CD14-positive monocyte (primary cell): ENCODE data around the gene GIT1. TPM values are rescaled to one million over a fixed set of nuclear protein-coding genes. Genes with fewer than 3 reads are reported as not detected.

Experiments
- DNase-seq, 3 donors: peaks; one replicate each; pipeline ENCODE4 v3.0.0-alpha.2; 2011 to 2022
- H2AFZ ChIP-seq: 2 replicates; pipeline ENCODE4 v1.6.0; 2012; ENCODE audit warnings: mild to moderate bottlenecking, low read depth, low read length, inconsistent platforms; ENCODE audit not compliant: insufficient read depth, poor library complexity, severe bottlenecking
- H3K27ac ChIP-seq, 2 donors: 1 replicate in 1 of 2; 2 replicates in 1 of 2; pipeline ENCODE4 v1.5.1; 2012 to 2013; ENCODE audit warnings: low read length in 2 of 2, control low read depth in 1 of 2, inconsistent platforms in 1 of 2, low read depth in 1 of 2, mild to moderate bottlenecking in 1 of 2
- H3K27me3 ChIP-seq, 2 donors: one replicate each; pipeline versions ENCODE4 v1.6.0 to v1.6.1; 2011 to 2013; ENCODE audit warnings: low read length in 2 of 2; ENCODE audit not compliant: control insufficient read depth in 2 of 2, insufficient read depth in 2 of 2
- H3K36me3 ChIP-seq, 2 donors: replicated peaks in 1 of 2; 1 replicate in 1 of 2; 2 replicates in 1 of 2; pipeline versions ENCODE4 v1.5.1 to v1.6.1; 2012 to 2013; ENCODE audit warnings: low read length in 2 of 2, control low read depth in 1 of 2, inconsistent platforms in 1 of 2, mild to moderate bottlenecking in 1 of 2; ENCODE audit not compliant: insufficient read depth in 2 of 2, control insufficient read depth in 1 of 2
- H3K4me1 ChIP-seq, 2 donors: 1 replicate in 1 of 2; 2 replicates in 1 of 2; pipeline versions ENCODE4 v1.5.1 to v1.6.1; 2012 to 2013; ENCODE audit warnings: low read length in 2 of 2, control low read depth in 1 of 2, inconsistent platforms in 1 of 2, mild to moderate bottlenecking in 1 of 2, moderate library complexity in 1 of 2; ENCODE audit not compliant: insufficient read depth in 2 of 2, control insufficient read depth in 1 of 2
- H3K4me2 ChIP-seq: replicated peaks from 2 replicates; pipeline ENCODE3; 2012; ENCODE audit warnings: low read length, moderate library complexity, mild to moderate bottlenecking; ENCODE audit not compliant: poor library complexity, severe bottlenecking; ENCODE audit errors: extremely low read depth
- H3K4me3 ChIP-seq, 3 experiments: fragments of 200-600 bp in 1 of 3; sonication (generic) in 1 of 3; replicated peaks in 1 of 3; 1 replicate in 2 of 3; 2 replicates in 1 of 3; pipeline ENCODE4 v1.5.1; 2011 to 2013; ENCODE audit warnings: low read length in 3 of 3, mild to moderate bottlenecking in 3 of 3, control low read depth in 2 of 3, low read depth in 2 of 3, inconsistent platforms in 1 of 3, moderate library complexity in 1 of 3
- H3K79me2 ChIP-seq: 2 replicates; pipeline ENCODE4 v1.6.0; 2012; ENCODE audit warnings: mild to moderate bottlenecking, control low read depth, inconsistent platforms, low read length, moderate library complexity; ENCODE audit not compliant: insufficient read depth
- H3K9ac ChIP-seq: 2 replicates; pipeline ENCODE4 v1.6.0; 2017; ENCODE audit warnings: low read length, mild to moderate bottlenecking; ENCODE audit not compliant: insufficient read depth, poor library complexity, severe bottlenecking
- H3K9me3 ChIP-seq, 2 donors: replicated peaks in 1 of 2; 1 replicate in 1 of 2; 2 replicates in 1 of 2; pipeline versions ENCODE4 v1.5.1 to v1.6.1; 2012 to 2013; ENCODE audit warnings: low read length in 2 of 2, control low read depth in 1 of 2; ENCODE audit not compliant: control insufficient read depth in 1 of 2, insufficient read depth in 1 of 2
- H4K20me1 ChIP-seq: 2 replicates; pipeline ENCODE4 v1.6.0; 2012; ENCODE audit warnings: mild to moderate bottlenecking, low read length, control low read depth, moderate library complexity; ENCODE audit not compliant: insufficient read depth
- H3K27ac Mint-ChIP-seq, 7 donors: one replicate each; pipeline ENCODE4 v1.8.0; 2020; ENCODE audit warnings: mild to moderate bottlenecking in 7 of 7, mixed read lengths in 7 of 7, moderate library complexity in 6 of 7, inconsistent platforms in 2 of 7
- H3K27me3 Mint-ChIP-seq, 3 donors: one replicate each; pipeline ENCODE4 v1.8.0; 2021 to 2022; ENCODE audit warnings: low read depth in 3 of 3, mild to moderate bottlenecking in 3 of 3, mixed read lengths in 3 of 3, moderate library complexity in 3 of 3, inconsistent platforms in 1 of 3
- H3K36me3 Mint-ChIP-seq, 2 donors: one replicate each; pipeline ENCODE4 v1.8.0; 2020; ENCODE audit warnings: mixed read lengths in 2 of 2, inconsistent platforms in 1 of 2, mild to moderate bottlenecking in 1 of 2
- H3K4me1 Mint-ChIP-seq: one replicate; pipeline ENCODE4 v1.8.0; 2020; ENCODE audit warnings: mild to moderate bottlenecking, mixed read lengths
- H3K4me3 Mint-ChIP-seq, 2 donors: one replicate each; pipeline ENCODE4 v1.8.0; 2020; ENCODE audit warnings: mild to moderate bottlenecking in 2 of 2, mixed read lengths in 2 of 2, moderate library complexity in 1 of 2
- H3K9me3 Mint-ChIP-seq, 7 donors: one replicate each; pipeline ENCODE4 v1.8.0; 2020 to 2022; ENCODE audit warnings: mixed read lengths in 7 of 7, mild to moderate bottlenecking in 6 of 7, moderate library complexity in 6 of 7, inconsistent platforms in 2 of 7
- CTCF ChIP-seq: fragments of 200-600 bp; IDR thresholded peaks from one replicate; pipeline ENCODE4 v1.8.0; 2022; ENCODE audit warnings: antibody characterized with exemption, mild to moderate bottlenecking
- WGBS: methylation state at CpG from one replicate; pipeline ENCODE4 v1.1.5; 2013; ENCODE audit warnings: missing lambda C conversion rate; ENCODE audit not compliant: insufficient coverage; 5-methylcytosine and 5-hydroxymethylcytosine counted together
- intact Hi-C, 2 donors: fragments of 100-400 bp; cut with micrococcal nuclease; formaldehyde crosslinking; loops; one replicate each; pipeline versions ENCODE4 v1.15.0 to v1.15.1; 2023
- polyA plus RNA-seq, 3 donors: library from polyadenylated mRNA; depleted of rRNA in 1 of 3; unstranded in 2 of 3; stranded (reverse) in 1 of 3; fragments of 300-500 nt in 2 of 3; fragments of >200 nt in 1 of 3; fragmentation: Illumina TruSeq in 2 of 3; gene quantifications; 1 replicate in 2 of 3; 2 replicates in 1 of 3; pipeline ENCODE4 v1.2.3, GENCODE V29; 2012 to 2021

The GIT1 gene
- polyA plus RNA-seq, 3 donors: 3.1 to 41.7 (median 4.4) TPM

DNA sequence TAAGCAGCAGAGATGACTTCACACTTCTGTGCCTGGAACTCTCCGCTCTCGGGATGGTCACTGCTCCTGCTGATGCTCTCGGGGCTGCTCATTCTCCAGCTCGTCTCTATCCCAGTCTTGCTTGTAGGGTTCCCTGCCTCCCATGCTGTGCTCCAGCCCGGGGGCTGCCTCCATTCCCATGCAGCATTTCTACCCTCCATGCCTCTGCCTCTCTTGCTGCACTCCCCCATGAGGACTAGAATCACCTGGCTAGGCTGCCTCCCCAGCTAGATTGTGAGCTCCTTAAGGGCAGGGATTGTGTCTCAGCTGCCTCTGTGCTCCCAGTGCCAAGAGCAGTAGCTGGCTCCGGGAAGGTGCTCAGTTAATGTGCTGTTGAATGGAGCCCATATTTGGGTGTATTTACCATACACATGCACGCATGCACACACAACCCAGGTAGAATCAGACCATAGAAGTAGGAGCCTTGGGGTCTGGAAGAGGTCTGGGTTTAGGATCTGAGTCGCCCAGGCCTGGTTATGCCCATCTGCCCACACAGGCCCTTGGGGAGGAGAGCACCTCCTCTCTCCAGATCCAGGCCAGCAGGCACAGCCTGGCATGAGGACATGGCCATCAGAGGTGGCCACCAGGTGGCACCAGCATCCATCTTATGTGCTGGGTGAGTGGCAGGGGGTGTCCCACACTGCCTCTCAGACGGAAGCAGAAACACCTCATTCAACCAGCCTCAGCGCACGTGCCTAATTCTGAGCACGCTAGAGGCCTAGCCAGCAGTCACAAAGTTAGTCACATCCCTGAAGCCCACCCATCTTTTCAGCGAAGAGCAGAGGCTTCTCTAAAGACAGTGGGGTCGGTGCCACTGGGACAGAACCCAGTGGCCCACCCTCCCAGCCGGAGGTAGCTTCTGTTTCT, 9.3 kb downstream of the GIT1 start:
- intact Hi-C loops: loop anchor here (2.0 to 10.0 kb wide), 3 partner anchors 39 to 512 kb away; no protein-coding TSS in a partner anchor
- 63% methylated on average over 11 of the region's 15 CpGs for WGBS
- H4K20me1 ChIP-seq: peaks cover 54% of the 10 kb centered on the region
- H3K27ac ChIP-seq: no peak overlapping the region
- H3K4me1 ChIP-seq: peaks cover 13% of the 10 kb centered on the region in 2 donors
- TF ChIP-seq CTCF: peak; percentile 84
- peak; percentile 86 to 91 (median 88) for DNase-seq
- H3K9ac ChIP-seq: no peak overlapping the region
- peaks cover 24% of the 10 kb centered on the region for H3K79me2 ChIP-seq
- H3K4me3 Mint-ChIP-seq: no peak overlapping the region
- H2AFZ ChIP-seq: no peak overlapping the region
- peaks cover 16% of the 10 kb centered on the region for H3K4me1 Mint-ChIP-seq
- peak overlapping the region in 3 of 7 donors; percentile 10 to 51 (median 45) for H3K27ac Mint-ChIP-seq
- H3K36me3 Mint-ChIP-seq: peaks cover 51 to 84% of the 10 kb centered on the region in 2 donors
- H3K4me3 ChIP-seq: no peak overlapping the region
- no peaks in the 10 kb centered on the region for H3K9me3 Mint-ChIP-seq
- H3K36me3 ChIP-seq: peaks cover 64 to 78% of the 10 kb centered on the region in 2 donors
- H3K9me3 ChIP-seq: no peaks in the 10 kb centered on the region
- no peaks in the 10 kb centered on the region for H3K27me3 Mint-ChIP-seq
- H3K4me2 ChIP-seq: no peak overlapping the region
- H3K27me3 ChIP-seq: no peaks in the 10 kb centered on the region

- H3K27me3 Mint-ChIP-seq: no peaks in the 10 kb centered on the region
- H3K27ac Mint-ChIP-seq: no peak overlapping the region
- Histone ChIP-seq H3K4me2 (no peak overlapping the region), H3K9ac (no peak overlapping the region), H2AFZ (no peak overlapping the region), H4K20me1 (peaks cover 47% of the 10 kb centered on the region), H3K9me3 (no peaks in the 10 kb centered on the region), H3K36me3 (peaks cover 77 to 90% of the 10 kb centered on the region in 2 donors), H3K27me3 (no peaks in the 10 kb centered on the region), H3K4me1 (peaks cover under 1 to 2% of the 10 kb centered on the region in 2 donors), H3K79me2 (peaks cover 11% of the 10 kb centered on the region), H3K4me3 (no peak overlapping the region), H3K27ac (no peak overlapping the region)
- no peaks in the 10 kb centered on the region for H3K9me3 Mint-ChIP-seq
- H3K4me3 Mint-ChIP-seq: no peak overlapping the region
- peaks cover 60 to 96% of the 10 kb centered on the region in 2 donors for H3K36me3 Mint-ChIP-seq
- H3K4me1 Mint-ChIP-seq: peaks cover 5% of the 10 kb centered on the region
- DNase-seq: no peak
- intact Hi-C loops: no loop called here
- no peak for TF ChIP-seq CTCF
- WGBS: 97% methylated on average over 11 of the region's 14 CpGs
These were observed 10.6 kb downstream of the GIT1 start for GRCh38 chr17:29578626-29579485.
